Measurements from ENCODE around the gene SCN3A.

SCN3A gene

DNA sequence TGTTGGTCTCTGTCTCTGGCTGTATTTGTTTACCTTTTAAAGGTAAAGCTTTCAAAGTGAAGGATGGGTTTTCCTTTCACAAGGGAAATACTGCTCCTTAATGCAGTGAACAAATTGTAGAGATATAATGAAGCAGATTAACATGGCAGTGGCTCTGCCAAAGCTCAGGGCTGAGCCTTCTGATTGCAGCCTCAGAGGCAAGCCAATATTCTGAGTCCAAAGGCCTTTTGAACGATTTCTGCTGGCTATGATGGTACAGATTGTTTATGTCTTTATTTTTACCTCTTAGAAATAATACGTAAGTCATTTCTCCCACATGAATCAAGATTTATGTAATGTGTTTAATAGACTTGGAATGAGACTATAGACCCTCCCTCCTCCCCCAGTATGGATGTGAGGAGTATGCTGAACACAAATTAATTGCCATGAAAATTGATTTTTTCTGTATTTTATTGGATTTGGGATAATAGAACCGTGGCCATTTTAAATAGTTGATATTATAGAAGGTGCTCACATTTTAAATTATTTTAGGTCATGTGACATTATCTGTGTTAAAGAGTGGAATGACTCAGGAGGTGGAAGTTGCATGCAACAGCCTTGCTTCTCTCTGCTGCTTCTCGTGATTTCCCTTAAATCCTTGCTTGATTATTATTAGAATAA, 36.1 kb upstream of the SCN3A start:
- H3K27ac ChIP-seq (ENCODE audit: low read depth, low read length) = no peak overlapping the region

GRCh38 chr2:165239230-165239629, 35.4 kb upstream of the SCN3A start, which contains the start of gene SCN2A:
Gene SCN2A (plus strand): TSS chr2:165239414. CDS start chr2:165295824, 56,410 bp downstream.
- Histone ChIP-seq H3K9me2 (replicated peaks; ENCODE audit: control insufficient read depth, low read length) (no peaks in the 10 kb centered on the region), H4K20me1 (ENCODE audit: control insufficient read depth, insufficient read depth, low read depth, low read length) (no peaks in the 10 kb centered on the region), H3K4me1 (ENCODE audit: control insufficient read depth, low read length) (no peaks in the 10 kb centered on the region), H3K9me3 (ENCODE audit: control insufficient read depth, insufficient read depth, low read length) (no peaks in the 10 kb centered on the region), H3K27ac (ENCODE audit: low read depth, low read length) (no peak within 1 kb of the TSS), H3F3A (ENCODE audit: control insufficient read depth, insufficient read depth) (no peaks in the 10 kb centered on the region), H3K36me3 (ENCODE audit: control insufficient read depth, low read length) (no peaks in the 10 kb centered on the region), H3K79me2 (ENCODE audit: control insufficient read depth, low read length) (no peaks in the 10 kb centered on the region), H3K4me3 (ENCODE audit: low read length) (no peak within 1 kb of the TSS), H3K4me2 (ENCODE audit: low read length) (no peak within 1 kb of the TSS), H3K27me3 (ENCODE audit: control insufficient read depth, low read length) (no peaks in the 10 kb centered on the region)
- TF ChIP-seq EZH2phosphoT487 (IDR thresholded peaks at IDR 0.05; ENCODE audit: borderline replicate concordance, low read length) = no peak
- TF ChIP-seq, protein P1, sequence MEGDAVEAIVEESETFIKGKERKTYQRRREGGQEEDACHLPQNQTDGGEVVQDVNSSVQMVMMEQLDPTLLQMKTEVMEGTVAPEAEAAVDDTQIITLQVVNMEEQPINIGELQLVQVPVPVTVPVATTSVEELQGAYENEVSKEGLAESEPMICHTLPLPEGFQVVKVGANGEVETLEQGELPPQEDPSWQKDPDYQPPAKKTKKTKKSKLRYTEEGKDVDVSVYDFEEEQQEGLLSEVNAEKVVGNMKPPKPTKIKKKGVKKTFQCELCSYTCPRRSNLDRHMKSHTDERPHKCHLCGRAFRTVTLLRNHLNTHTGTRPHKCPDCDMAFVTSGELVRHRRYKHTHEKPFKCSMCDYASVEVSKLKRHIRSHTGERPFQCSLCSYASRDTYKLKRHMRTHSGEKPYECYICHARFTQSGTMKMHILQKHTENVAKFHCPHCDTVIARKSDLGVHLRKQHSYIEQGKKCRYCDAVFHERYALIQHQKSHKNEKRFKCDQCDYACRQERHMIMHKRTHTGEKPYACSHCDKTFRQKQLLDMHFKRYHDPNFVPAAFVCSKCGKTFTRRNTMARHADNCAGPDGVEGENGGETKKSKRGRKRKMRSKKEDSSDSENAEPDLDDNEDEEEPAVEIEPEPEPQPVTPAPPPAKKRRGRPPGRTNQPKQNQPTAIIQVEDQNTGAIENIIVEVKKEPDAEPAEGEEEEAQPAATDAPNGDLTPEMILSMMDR (IDR thresholded peaks at IDR 0.05; ENCODE audit: low read depth, low read length, poor library complexity, severe bottlenecking) = peak; percentile 55

More for the DNA sequence above, 36.1 kb upstream of the SCN3A start:
- Histone ChIP-seq H3K4me3 (ENCODE audit: low read length) (no peak overlapping the region), H3K4me2 (ENCODE audit: low read length) (no peak overlapping the region), H4K20me1 (ENCODE audit: control insufficient read depth, insufficient read depth, low read depth, low read length) (no peaks in the 10 kb centered on the region), H3K9me2 (replicated peaks; ENCODE audit: control insufficient read depth, low read length) (no peaks in the 10 kb centered on the region), H3K9me3 (ENCODE audit: control insufficient read depth, insufficient read depth, low read length) (no peaks in the 10 kb centered on the region), H3F3A (ENCODE audit: control insufficient read depth, insufficient read depth) (no peaks in the 10 kb centered on the region), H3K79me2 (ENCODE audit: control insufficient read depth, low read length) (no peaks in the 10 kb centered on the region), H3K27me3 (ENCODE audit: control insufficient read depth, low read length) (no peaks in the 10 kb centered on the region), H3K4me1 (ENCODE audit: control insufficient read depth, low read length) (no peaks in the 10 kb centered on the region), H3K36me3 (ENCODE audit: control insufficient read depth, low read length) (no peaks in the 10 kb centered on the region)
- TF ChIP-seq, protein P1 (IDR thresholded peaks at IDR 0.05; ENCODE audit: low read depth, low read length, poor library complexity, severe bottlenecking) = no peak
- TF ChIP-seq EZH2phosphoT487 (IDR thresholded peaks at IDR 0.05; ENCODE audit: borderline replicate concordance, low read length) = no peak

DNA sequence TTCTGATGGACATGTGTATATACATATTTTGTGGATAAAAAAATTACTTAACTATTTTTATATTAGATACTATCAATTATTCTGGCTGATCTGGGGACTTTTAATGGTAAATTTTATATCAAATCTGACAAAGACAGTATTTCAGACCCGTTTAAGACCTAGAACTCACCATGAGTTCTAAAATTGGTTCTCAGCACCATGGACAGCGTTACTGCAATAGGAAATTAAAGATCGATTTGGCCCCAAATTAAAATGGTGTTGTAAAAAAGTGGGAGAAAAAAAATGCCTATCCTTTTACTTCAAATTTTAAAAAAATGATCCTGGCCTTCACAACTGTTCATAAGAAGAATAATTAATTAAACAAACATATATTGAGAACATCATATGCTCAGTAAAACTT, 34.4 kb upstream of the SCN3A start:
- no peaks in the 10 kb centered on the region for H3K9me3 ChIP-seq (ENCODE audit: control insufficient read depth, insufficient read depth, low read length)
- no peaks in the 10 kb centered on the region for H3K4me1 ChIP-seq (ENCODE audit: control insufficient read depth, low read length)
- H3K4me3 ChIP-seq (ENCODE audit: low read length) = no peak overlapping the region
- no peaks in the 10 kb centered on the region for H4K20me1 ChIP-seq (ENCODE audit: control insufficient read depth, insufficient read depth, low read depth, low read length)
- no peak overlapping the region for H3K27ac ChIP-seq (ENCODE audit: low read depth, low read length)
- H3K4me2 ChIP-seq (ENCODE audit: low read length) = no peak overlapping the region
- H3F3A ChIP-seq (ENCODE audit: control insufficient read depth, insufficient read depth) = no peaks in the 10 kb centered on the region
- H3K9me2 ChIP-seq (replicated peaks; ENCODE audit: control insufficient read depth, low read length) = no peaks in the 10 kb centered on the region
- no peaks in the 10 kb centered on the region for H3K36me3 ChIP-seq (ENCODE audit: control insufficient read depth, low read length)
- TF ChIP-seq, protein P1 (IDR thresholded peaks at IDR 0.05; ENCODE audit: low read depth, low read length, poor library complexity, severe bottlenecking) = no peak
- TF ChIP-seq EZH2phosphoT487 (IDR thresholded peaks at IDR 0.05; ENCODE audit: borderline replicate concordance, low read length) = no peak
- H3K79me2 ChIP-seq (ENCODE audit: control insufficient read depth, low read length) = no peaks in the 10 kb centered on the region
- no peaks in the 10 kb centered on the region for H3K27me3 ChIP-seq (ENCODE audit: control insufficient read depth, low read length)

Data from DOHH2 (cell line).